Stimulated activated CD4-positive, alpha-beta T cell treated with anti-CD3 and anti-CD28 coated beads, TNF-alpha, amount 100 ng/mL, for 24 hours (primary cell): ENCODE results near the gene OPCML.

ENCODE experiments used
- DNase-seq, 3 experiments: peaks; one replicate each; pipeline ENCODE4 v3.0.0-alpha.2; 2020; ENCODE audit warnings: low read depth in 3 of 3

The OPCML gene

DNA sequence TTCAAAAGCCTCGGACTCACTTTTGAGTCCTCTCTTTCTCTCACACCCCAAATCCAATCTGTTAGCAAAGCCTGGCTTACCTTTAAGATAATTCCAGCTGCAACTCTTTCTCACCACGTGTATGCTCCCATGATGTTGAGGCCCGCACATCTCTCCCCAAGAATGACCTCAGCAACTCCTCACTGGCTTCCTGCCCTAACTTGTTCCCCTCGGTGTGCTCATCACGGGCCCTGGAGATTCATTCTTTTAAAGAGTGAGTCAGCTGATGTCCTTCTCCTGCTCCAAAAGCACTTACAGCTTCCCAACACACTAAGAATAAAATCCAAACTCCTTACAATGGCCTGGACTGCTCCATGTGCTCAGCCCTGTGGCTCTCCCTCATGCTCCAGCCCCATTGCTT lies 1041.3 kb downstream of the OPCML start:
- no peak for DNase-seq

DNA sequence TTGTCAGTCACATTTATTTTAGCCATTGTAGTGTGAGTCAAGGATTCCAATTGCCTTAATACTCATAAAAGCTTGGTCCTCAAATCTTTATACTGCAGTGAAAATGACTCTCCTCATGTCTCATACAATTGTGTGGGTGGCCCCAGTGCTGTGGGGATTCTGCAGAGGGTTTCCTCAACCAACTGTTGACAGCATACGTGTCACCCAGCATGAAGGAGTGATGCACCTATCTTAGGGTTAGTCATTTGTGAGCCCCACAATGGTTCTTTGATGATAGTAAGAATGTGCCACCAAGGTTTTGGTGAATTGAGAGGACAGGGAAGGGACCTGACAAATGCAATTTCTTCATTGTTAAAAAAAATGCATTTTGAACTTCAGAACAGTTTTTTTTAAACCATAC lies 1046.2 kb downstream of the OPCML start:
- no peak for DNase-seq

DNA sequence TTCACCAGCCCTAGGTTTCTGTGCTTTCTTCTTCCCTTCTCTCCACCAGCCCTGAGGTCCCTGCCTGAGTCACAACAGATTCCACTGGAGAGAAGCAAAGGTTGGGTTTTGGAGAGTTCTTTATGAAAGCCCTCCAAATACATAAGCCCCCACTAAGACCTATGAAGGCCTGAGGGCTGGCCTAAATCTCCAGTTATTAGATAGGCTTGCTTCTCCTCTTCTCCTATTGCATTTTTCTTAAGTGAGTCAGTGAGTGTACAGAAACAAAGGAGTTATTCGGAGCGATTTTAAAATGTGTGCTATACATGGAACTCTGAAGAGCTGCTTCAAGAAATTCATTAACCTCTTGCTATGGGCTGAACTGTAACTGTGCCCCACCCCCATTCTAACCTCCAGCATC lies 1057.3 kb downstream of the OPCML start:
- DNase-seq, result no peak

DNA sequence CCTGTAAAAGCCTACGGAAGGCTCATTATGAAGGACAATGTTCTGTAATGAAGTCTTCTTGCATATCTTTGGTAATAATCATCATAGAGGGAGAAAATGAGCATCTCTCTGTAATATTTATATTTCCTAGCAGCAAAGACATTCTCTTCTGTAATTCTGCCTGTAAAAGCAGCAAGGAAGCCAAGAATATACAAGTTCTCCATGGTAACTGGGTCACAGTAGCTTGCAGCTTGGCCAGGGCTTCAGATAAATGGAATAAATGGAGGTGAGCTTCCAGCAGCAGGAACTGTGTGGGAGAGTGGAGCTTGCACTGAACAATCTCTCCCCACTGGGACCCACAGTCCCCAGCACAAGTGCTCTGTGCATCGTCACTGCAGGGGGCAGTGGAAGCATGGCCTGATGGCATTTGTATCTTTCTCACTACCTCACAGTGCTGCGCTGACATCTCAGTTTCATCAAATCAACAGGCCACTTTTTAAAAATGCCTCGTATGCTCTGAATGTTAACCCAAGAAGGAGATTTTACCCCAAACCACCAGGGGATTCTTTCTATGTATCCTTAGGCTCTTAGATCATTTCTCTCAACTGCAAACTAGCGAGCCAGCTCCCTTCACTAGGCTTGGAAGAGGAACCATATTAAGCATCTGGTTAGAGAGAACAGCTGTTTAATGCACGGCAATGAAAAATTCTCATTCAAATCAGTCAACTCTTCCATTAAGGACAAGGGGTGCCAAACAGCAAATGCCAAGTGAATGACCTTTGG lies 1059.7 kb downstream of the OPCML start:
- DNase-seq, result no peak

DNA sequence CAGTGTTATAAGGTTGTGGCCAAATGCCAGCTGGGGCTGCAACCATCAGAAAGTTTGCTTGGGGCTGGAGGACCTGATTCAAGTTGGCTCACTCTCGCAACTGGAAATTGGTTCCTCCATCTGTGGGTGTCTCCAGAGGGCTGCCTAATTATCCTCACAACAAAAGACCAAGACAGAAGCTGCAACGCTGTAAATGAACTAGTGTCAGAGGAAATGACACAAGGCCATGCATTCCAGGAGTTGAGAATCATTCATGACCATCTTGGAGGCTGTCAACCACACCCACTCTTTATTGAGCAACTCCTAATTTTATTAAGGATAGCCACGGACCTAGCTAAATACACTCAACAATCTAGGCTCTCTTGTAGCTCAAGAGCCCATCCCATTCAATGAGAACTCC lies 1060.8 kb downstream of the OPCML start:
- no peak for DNase-seq

DNA sequence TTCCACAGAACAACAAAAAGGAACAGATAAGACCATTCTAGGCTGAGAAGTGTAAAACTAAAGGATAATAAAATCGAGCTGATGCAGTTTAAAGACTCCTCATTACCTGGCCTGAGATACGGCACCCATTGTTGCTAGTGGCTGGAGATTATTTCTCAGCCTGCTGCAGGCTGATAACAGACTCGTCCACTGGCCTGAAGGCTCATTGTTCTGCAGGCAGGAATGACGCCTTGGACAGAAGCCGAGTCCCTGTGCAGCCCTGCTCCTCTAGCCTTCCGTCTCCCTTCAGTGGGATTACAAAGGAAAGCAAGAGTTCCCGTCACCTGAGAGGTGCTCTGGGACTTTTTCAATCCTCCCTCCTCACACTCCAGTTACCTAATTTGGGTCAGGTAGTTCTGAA lies 1065.3 kb downstream of the OPCML start:
- no peak for DNase-seq

DNA sequence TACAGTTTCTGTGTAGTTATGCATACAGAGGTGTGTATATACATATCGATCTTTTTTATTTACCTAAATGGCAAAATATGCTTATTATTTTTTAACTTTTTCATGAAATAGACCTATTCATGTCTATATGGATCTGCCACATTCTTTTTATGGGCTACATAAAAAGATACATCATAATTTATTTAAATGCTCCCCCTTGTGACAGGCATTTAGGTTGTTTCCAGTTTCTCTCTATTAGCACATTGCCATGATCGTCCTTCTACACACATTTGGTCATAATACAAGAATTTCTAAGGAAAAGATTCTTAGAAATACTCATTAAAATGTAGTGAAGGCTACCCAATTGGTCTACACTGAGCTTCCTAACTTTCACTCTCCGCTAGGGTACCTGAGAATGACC lies 1067.4 kb downstream of the OPCML start:
- no peak for DNase-seq

DNA sequence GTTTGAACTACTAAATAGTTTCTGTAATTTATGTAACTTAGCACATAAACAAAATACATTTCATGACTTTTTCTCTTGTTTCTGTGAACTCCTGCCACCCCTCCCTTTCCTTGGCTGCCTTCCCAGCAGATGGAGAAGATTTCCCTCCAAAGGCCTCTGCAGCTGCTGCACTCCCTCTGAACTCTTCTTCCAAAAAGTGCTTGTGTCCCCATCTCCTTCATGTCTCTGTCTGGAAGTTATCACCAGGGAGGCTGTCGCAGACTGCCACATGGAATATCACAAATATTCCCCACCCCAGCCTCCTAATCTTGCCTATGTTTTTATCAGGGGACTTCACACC lies 1068.3 kb downstream of the OPCML start:
- DNase-seq, result no peak

DNA sequence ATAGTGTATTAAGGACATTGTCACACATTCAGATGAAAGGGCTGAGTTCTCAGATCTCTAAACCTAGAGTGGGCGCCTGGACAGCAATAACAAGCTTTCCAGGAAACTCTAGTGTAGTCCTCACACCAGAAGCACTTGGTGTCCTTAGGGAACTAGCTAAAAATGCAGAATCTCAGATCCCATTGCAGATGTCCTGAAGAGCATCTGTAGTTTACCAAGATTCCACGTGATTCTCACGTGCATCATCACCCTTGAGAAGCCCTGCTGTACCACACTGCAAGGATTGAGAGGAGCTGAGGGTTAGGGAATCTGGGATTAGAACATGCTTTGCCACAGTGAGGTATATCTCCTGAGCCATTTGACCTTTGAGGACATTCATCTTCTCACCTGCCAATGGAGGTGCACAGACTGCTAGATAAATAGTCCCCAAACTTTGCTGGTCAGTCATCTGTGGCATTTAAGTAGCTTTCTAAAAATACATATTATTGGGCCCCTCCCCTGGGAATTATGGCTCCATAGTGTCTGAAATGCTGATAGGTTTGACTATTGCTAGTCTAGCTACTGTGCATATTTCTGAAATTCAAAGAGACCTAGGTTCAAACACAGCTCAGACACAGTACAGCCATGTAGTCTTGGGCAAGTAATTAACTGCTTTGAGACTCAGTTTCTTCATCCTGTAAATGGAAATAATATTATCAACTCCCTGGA lies 1068.9 kb downstream of the OPCML start:
- DNase-seq, result no peak

DNA sequence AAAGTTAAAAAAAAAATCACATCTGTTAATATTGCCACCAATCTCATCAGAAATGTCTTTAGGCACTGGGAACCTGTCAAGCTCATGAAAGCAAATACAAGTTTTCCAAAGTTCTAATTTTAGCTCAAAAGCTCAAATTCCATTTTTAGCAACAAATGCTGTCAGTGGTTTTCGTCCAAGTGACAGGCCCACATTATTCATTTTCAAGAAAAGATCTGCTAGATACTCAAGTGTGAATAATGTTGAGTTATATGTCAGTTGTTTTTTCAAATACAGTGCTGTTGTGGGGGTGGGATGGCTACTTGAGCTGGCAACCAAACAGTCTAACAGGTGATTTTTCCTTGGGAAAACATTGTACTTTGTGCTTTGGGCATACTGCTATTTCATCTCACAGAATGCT lies 1072.6 kb downstream of the OPCML start:
- DNase-seq, result no peak

DNA sequence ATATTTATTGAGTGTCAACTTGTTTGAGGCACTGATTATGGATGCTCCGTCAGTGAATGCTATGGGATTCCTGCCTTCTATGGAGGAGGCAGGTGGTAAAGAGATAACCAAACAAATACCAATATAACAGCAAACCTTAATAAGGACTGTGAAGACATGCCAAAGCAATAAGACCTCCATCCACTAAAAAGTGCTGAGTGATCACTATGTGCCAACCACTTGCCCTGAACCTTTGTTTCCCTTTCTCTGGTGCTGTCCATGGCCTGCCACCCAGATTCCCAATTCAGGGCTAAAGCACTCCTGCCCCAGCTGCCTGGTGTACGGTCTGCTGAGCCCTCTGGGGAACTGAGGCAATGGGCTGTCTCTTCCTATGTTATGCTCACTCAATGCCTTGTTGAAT lies 1074.9 kb downstream of the OPCML start:
- DNase-seq, result no peak

DNA sequence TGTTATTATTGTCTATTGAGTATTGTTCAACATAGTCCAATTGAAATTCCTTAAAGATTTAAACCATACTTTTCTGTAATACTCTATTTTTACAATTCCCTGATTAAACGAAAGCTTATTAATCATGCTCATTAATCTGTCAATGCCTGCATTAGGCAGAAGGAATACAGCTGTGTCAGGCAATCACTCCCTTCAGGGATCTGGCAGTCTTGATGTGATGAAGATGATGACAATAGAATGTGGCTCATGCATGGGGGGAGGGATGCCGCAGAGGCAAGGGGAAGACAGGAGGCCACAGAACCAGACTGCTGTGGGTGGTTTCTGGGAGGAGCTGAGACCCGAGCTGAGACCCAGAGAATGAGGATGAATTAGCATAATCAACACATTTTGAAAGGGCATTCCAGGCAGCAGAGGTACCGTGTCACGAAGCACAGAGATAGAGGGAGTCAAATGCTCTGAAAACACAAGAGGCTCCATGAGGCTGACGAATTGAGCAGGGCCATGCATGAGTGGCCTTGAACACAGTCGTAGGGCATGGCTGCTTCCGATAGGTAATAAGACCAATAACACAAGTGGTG lies 1075.5 kb downstream of the OPCML start:
- DNase-seq, result no peak

DNA sequence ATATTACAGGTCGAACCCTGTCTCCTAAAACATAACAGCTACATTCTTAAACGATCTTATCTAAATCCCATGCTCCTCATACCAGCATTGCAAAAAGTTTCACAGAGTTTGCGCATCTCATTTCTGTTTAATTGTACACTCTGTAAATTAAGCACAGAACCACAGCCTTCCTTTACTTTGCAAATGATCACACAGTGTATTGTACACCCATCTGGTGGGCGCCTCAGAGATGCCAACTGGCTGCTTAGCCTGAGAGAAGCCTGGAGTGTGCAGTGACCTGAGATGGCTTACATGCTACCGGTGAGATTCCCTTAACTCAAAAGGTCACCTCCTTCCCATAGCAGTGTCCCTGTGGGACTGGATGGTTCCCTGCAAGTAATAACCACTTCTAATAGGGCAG lies 1077.3 kb downstream of the OPCML start:
- DNase-seq, result no peak

DNA sequence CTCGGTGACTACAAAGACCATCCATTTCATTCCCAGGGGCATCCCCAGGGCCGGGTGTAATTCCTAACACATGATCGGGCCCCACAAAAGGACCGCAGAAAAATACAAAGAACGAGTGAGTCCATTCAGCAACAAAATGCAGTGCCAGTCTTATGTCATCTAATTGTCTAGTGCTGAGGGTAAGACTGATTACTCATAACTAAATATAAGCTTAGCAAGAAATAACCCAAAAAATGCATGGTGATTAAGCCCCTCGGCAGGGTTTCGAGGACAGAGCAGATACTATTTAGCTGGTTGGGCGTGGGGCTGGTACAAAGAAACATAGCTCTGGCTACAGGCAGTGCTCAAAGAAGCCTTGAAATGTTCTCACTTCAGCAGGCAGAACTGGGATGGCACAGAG lies 1078.9 kb downstream of the OPCML start:
- DNase-seq, result no peak

DNA sequence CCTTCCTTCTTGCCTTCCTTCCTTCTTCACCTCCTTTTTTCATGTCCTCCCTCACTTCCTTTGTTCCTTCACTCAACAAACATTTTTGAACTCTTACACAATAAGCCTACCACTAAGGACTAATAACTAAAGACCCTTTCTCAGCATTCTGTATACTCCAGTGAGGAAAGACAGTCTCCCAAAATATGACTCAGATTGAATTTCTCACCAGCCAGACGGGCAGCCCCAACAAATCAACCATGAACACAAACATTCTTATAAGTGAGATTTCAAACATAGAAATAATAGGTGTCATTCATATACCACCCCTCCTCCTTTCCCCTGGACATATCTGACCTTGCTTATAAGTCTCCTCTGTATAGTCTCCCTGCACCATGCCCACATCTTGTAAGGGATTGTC lies 1079.7 kb downstream of the OPCML start:
- DNase-seq, result no peak

DNA sequence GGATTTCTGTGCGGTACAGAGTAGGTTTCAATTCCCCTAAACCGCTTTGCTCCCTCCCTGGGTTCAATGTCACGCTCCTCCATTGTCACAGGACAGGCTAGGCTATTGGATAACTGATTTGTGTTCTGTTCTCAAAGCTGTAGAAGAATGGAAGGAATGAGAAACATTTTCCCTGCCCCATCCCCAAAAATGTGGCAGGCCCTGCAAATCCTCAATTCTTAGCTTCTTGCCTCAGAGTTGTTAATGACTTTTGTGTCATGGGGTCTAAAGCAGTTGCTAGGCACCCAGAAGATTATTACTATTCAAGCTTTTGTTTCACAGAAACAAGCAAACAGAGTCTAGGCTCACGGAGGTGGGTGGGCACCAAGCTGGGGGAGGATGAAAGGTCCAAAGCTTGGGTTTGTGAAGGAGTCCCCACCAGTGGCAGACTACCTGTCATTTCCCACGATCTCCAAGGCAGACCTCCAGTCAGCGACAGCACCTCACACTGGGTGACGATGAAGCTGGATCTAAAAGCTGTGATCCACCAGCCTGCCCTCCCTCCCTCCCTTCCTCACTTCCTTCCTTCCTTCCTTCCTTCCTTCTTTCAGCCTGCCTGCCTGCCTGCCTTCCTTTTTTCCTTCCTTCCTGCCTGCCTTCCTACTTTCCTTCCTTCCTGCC lies 1080.2 kb downstream of the OPCML start:
- DNase-seq, result no peak

DNA sequence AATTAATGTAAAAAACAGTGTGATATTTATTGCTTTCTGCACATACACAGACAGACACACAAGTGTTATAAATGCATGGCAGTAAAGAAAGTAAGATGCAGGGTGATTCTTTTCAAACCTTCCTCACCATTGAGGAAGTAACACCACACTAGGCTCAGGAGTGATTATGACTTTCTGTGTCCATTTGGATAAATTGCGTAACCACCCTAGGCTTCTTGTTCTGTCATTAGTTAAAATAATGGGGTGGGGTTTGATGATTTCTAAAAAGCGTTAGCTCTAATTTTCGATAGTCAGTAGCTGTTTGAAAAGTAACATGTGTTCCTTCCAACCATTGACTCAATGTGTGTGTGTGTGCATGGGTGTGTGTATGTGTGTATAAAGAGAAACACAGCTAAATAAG lies 1081.7 kb downstream of the OPCML start:
- DNase-seq, result no peak

DNA sequence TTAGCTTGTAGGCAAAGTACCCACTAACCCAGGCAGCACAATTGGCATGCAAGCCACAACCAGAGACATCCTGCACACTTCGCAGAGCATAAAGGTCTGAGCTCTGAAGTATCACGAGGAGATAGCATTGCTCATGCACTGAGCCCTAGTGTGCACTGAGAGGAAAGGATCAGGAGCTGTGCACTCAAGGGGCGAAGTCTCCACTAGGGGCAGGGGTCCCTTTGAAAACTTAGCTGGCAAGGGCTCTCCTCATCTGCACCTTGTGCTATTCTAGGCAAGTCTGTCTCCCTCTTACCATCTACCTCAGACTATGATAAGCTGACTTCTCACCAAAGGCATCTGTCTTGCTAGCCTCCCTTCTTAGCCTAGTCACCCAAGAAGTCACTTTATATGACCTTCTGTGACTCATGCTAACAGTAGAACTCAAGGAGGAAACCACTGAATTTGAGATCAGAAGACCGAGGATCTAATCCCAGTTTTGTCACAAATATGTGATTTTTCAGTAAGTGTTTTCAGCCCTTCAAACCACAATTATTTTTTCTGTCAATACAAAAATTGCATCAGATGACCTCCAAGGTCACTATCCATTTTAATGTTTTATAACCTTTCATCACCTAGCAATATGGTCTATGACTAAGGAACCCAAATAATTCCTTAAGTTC lies 1083.8 kb downstream of the OPCML start:
- no peak for DNase-seq

DNA sequence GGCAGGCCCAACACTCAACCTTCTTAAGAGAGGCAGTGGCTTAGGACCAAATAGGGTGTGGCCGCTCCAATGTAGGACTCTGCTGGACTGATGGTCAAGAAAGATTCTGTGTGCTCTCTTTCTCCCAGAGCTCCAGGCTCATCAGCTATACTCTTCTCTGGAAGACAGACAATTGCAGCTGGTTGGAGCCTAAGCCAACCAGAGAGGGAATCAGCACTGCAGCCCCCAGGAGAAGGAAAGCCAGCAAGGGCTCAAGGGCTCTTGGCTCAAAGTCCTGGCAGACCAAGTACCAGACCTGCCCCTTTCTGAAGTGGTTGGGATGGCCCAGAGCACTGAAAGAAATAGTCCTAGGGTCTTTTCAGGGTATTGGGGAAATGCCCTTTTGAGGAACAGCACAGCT lies 1084.5 kb downstream of the OPCML start:
- no peak for DNase-seq

DNA sequence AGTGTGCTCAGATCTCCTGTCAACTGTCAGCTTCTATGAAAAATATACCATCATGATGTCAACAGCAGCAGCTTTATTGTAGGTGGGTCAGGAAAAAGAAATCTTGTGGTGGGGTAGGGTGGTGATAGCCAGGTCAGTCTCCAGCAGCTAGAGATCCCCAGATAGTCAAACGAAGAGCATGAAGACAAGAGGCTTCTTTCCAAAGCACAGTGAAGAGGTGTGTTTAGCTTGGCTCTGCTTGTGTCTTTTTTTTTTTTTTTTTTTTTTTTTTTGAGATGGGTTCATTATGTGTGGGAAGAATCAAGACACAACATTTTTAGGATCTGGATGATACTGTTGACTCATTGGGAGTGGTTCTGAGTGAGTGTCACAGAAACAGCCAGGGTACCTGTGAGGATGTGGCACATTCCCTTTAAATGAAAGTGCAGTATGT lies 1086.4 kb downstream of the OPCML start:
- no peak for DNase-seq

DNA sequence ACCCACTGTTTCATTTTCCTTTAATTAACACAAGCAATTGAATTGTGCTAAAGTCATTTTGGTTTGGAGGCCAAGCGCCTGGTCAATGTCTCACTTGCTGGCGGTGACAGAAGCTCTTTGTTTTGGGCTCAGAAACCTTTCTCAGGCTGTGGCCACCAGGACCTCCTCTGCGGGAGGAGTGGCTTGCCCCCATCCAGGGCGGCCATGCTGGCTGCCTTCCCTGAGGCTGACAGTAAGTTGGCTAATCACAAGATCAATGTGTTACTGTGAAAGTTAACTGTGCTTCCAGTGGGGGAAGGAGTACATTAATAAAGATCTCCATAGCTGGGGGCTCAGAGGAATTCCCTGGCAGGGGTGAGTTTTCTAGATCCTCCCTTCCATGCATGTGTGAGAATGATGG lies 1087.4 kb downstream of the OPCML start:
- no peak for DNase-seq

DNA sequence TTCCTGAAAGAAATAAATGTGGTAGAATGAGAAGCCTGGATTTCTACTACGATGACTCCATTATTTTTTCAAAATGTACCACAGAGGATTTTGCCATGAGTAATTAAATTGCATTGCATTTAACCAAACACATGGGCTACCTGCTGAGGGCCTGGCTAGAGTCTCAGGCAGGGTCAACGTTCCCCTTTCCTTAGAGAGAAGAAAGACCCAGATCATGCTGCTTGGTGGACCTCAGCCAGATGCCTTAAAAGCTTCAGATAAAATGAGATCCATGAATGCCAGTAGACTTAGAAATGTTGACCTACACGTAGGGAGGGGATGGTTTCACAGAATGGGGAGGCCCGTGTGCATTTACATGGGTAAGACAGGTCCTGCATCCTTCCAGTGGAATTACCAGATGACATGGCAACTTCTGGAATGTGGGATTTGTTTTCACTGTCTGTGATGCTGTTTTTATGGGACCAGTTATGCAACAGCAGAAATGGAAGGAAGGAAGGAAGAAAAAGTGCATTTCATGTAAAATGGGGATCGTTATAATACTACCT lies 1092.5 kb downstream of the OPCML start:
- DNase-seq, result no peak
